GM18868 (cell line): ENCODE data around the gene FGF11.

Source experiments
- ATAC-seq: cut with Tn5 transposase; IDR thresholded peaks from one replicate; pipeline ENCODE4 v1.9.1; 2021; ENCODE audit warnings: mild to moderate bottlenecking, moderate library complexity; ENCODE audit not compliant: unreplicated experiment

FGF11 gene

DNA sequence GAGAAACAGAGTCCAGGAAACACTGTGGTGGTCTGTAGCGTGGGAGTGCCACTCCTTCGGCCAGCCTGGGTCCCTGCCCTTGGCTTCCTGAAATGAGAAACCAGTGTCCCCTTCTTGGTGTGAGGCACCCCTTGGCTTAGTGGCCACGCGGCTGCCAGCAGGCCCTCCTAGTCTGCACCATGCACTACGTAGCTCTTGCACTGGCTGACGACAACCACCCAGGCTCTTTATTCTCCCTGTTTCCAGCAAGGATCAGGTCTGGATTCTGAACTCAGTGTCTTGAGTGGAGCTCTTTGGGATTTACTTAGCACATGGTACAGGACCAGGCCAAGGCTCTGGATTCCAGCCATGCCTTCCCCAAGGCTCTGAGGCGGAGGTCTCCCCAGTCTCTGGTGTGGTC is 11.8 kb upstream of the FGF11 start:
- no peak for ATAC-seq

DNA sequence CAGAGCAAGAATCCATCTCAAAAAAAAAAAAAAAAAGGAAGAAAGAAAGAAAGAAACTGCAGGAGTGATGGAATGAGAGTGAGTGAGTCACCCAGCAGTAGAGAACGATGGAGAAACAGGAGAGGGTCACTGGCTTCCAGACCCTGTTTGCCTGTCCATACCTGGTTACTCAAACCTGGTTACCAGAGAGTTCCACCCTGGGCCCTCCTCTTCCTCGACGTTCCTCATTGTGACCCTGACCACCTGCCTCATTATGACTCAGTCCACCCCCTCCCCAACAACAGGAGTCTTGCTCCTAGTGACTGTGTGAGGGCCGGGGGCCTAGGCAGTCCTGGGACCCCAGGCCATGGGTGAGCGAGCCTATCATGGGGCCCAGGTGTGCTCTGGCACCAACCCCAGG is 10.8 kb upstream of the FGF11 start, which contains the start of gene SPEM3:
SPEM3 (plus strand) TSS at position 301 of the 400 bp plus-strand sequence; CDS start at position 347, 46 bp downstream.
- no peak for ATAC-seq

DNA sequence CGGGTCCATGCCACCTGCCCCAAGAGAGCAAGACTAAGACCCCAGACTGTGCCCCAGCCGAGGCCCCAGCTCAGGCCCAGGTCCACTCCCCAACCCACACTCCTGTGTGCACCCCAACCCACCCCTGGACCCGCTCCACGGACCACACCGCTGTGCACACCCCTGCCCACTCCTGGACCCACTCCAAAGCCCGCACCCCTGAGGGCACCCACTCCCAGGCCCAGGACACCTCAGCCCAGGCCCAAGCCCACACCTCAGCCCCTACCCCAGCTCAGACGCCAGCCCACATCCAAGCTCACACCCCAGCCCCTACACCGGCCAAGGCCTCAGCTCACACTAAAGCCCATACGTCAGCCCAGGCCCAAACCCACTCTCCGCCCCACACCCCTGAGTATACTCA is 9.6 kb upstream of the FGF11 start:
- no peak for ATAC-seq

DNA sequence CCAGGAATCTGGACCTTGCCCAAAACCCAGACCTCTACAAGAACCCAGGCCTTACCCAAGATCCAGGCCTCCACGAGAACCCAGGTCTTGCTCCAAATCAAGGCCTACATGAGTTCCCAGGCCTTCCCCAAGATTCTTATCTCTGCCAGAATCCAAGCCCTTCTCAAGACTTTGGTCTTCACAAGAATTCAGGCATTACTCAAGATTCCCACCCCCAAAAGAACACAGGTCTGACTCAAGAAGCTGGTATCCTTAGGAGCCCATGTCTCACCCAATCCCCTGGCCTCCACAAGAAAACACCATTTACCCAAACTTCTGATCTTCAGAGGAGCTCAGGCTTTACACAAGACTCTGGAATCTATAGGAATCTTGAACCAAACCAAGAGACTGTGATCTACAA is 8.1 kb upstream of the FGF11 start:
- no peak for ATAC-seq

DNA sequence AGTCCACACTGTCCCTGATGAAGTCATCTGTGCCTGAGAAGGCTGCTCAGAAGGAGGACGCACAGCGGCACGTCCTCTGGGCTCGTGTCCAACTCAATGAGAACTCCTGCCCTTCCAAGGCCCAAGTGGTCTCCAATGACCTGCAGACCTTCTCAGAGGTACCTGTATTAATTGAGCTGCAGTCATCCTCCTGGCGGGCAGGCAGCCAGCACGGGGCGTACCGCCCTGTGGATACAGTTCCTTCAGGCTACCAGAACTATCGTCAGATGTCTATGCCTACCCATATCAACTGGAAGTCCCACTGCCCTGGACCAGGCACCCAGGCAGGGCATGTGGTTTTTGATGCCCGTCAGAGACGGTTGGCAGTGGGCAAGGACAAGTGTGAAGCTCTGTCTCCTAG is 7.0 kb upstream of the FGF11 start:
- ATAC-seq = no peak

DNA sequence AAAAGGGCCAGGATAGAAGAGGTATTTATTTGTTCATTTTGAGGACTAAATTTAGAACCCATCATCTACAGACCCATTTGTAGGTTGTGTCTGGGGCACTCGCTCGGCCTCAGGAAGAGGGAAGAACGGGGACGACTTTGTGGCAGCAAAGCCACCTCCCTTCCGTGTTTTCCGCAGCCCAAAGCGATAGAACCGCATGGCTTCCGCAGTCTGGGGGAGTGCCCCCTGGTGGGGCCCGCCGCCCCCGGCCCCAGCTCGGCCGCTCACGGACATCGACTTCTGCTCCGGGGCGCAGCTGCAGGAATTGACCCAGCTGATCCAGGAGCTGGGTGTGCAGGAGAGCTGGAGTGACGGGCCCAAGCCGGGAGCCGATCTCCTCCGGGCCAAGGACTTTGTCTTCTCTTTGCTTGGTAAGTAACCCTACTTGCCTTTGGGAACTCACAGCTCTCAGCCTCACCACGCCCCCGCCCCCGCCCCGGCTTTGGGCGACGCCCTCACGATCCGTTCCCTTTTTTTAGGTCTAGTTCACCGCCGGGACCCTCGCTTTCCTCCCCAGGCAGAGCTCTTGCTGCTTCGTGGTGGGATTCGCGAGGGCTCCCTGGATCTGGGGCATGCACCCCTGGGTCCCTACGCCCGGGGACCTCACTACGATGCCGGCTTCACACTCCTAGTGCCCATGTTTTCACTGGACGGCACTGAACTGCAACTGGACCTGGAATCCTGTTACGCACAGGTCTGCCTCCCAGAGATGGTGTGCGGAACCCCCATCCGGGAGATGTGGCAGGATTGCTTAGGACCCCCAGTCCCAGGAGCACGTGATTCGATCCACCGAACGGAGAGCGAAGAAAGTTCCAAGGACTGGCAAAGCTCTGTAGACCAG is 3.4 kb upstream of the FGF11 start:
- peak; percentile 4 for ATAC-seq

DNA sequence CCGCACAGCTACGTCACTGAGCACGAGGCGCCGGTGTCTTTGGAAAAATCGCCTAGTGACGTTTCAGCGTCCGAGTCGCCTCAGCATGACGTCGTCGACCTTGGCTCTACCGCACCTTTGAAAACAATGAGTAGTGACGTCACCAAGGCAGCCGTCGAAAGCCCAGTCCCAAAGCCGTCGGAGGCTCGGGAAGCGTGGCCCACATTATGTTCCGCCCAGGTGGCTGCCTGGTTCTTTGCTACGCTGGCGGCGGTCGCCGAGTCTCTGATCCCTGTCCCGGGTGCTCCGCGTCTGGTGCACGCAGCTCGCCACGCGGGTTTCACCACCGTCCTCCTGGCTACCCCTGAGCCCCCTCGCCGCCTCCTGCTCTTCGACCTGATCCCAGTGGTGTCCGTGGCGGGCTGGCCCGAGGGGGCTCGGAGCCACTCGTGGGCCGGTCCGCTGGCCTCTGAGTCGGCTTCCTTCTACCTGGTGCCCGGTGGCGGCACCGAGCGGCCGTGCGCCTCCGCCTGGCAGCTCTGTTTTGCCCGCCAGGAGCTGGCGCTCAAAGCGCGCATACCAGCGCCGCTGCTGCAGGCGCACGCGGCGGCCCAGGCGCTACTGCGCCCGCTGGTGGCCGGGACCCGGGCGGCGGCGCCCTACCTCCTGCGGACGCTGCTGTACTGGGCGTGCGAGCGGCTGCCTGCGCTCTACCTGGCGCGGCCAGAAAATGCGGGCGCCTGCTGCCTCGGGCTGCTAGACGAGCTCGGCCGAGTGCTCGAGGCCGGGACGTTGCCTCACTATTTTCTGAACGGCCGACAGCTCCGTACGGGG is 2.5 kb upstream of the FGF11 start:
- peak; percentile 38 for ATAC-seq

DNA sequence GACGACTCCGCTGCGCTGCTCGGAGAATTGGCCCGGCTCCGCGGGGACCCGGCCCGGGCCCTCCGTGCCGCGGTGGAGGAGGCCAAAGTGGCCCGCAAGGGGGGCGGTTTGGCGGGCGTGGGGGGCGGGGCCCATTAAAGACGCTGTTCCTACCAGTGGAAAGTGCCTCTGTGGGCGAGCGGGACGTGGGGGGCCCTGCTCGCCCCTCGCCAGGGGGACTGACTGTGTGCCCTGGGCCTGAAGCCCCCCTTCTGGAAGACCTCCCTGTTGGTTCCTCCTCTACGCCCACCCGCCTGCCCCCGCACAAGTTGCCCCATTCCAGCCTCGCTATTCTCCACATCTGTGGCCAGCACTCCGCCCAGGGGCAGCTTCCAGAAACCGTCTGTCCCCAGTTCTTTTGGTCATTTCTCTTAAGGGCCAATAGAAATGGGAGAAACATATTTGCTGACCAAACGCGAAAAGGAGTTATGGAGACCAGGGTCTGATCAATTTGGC is 1.9 kb upstream of the FGF11 start:
- no peak for ATAC-seq

DNA sequence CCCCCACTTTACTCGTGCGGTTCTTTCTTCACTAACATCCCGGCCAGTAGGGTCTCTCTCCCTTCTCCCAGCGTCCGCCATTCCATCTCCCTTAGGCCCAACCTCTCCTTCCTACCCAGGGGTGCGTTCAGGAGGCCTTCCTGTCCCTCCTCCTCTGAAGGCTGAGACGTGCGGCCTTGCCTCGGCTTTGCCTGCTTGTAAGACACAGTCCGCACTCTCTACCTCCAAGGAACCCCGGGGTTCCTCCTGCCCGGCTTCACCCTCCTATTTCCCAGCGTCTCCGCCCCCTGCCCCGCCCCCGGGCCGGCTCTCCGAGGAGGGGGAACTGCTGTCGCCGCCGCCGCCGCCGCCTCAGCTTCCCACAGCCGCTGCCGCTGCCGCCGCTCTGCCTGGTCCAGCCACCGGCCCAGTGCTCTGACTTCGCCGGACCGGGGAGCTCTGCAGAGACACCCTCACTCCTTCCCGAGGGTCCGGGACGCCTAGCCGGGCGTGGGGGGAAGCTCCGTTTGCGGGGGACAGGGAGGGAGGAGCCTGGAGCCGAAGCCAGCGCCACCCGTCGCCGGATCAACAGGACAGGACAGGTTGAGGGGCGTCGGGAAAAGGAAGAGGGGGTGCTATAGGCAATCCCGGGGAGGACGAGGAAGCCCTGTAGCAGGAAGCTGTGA is 1.2 kb upstream of the FGF11 start:
- ATAC-seq = no peak

DNA sequence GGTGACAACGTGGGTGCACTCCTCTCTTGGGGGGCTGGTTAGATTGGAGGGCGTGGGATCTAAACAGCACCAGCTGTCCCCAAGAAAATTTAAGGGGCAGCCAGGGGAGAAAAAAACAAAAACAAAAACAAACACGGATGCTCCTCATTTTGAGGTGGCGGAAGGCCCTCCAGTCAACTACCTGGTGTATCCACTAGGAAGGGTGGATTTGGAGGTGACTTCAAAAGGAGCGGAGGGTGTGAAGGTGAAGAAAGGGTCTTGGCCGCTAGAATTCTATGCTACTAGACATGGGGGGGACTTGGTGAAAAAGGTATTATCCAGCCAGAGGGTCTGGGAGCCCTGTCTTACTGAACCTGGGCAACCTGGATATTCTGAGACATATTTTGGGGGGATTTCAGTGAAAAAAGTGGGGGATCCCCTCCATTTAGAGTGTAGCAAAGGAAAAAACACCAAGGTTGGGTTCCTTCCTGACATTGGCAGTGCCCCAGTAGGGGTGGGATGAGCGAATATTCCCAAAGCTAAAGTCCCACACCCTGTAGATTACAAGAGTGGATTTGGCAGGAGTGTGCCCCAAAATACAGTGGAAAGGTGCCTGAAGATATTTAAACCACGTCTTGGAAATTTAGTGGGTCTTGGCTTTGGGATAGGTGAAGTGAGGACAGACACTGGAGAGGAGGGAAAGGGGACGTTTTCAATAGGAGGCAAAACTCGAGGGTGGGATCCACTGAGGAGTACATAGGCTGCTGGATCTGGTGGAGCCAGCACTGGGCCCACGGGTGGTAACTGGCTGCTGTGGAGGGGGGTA is 454 bp upstream of the FGF11 start:
- no peak for ATAC-seq

DNA sequence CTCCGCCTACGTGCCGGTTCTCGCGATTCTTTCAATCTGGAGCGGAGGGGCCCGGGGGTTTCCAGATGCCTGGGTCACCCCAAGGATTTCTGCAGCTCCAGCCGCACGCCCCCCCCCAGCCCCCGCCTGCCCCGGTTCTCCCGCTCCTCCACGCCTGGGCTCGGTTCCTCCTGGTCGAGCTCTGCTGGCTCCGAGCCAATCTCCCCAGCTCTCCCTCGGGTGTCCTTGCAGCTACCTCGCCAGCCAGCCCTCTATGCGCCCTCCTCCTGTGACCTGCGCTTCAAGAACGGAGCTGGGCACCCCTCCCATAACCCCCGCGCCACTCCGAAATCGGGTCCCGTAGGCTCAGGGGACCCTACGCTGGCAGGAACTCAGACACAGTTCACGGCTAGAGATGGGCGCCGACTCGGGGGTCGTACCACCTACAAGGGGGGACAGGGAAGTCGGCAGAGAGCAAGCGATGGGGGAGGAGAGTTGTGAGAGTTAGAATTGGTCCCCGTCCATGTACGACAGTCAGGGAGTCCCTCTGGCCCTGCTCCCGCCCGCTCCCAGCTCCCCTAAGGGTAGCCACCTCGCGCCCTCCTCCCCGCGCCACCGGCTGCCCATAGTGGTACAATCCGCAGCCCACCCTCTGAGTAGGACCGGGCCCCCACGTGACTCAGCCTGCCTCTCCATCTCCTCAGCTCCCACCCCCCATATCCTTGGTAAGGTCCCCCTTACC is 961 bp downstream of the FGF11 start:
- ATAC-seq = no peak

DNA sequence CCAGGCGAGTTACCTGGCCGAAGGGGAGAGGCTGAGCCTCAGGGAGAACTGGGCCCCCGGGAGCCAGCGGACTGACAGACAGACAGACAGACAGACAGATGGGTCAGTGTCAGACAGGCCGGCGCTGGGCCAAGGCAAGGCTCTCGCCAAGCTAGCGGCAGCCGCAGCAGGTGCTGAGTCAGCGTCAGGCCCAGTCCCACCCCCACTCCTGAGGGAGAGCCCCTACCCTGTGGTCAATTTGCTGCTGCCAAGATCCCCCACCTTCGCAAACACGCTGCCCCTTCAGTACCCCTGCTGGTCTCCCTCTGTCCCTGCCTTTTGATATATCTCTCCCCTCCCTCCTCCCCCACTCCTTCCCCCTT is 1.5 kb downstream of the FGF11 start:
- no peak for ATAC-seq

DNA sequence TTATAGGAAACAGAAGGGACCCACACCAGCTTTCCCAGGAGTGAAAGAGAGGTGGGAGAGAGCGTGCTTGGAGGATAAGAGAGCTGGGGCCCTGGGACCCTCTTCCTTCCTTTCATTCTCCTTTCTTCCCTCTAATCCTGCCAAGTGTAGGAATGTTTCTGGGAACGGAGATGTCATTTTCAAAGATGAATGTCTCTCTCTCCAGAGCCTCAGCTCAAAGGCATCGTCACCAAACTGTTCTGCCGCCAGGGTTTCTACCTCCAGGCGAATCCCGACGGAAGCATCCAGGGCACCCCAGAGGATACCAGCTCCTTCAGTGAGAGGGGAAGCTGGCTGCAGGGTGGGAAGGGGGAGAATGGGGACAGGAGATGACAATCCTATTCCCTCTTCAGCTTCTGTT is 2.0 kb downstream of the FGF11 start:
- no peak for ATAC-seq

DNA sequence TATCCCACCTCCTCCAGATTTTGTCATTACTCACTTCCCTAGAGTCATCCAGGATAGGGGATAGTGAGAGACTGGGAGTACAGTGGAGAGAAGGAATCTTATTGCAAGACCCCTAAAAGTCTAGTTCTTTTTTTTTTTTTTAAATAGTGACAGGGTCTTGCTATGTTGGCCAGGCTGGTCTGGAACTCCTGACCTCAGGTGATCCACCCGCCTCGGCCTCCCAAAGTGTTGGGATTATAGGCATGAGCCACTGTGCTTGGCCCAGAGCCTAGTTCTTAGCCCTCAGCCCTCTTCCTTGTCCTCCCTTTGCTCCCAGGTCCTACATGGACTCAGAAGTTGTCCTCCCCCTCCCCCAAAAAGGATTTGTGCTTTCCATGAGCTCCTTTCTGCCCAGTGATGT is 2.8 kb downstream of the FGF11 start:
- ATAC-seq = no peak

DNA sequence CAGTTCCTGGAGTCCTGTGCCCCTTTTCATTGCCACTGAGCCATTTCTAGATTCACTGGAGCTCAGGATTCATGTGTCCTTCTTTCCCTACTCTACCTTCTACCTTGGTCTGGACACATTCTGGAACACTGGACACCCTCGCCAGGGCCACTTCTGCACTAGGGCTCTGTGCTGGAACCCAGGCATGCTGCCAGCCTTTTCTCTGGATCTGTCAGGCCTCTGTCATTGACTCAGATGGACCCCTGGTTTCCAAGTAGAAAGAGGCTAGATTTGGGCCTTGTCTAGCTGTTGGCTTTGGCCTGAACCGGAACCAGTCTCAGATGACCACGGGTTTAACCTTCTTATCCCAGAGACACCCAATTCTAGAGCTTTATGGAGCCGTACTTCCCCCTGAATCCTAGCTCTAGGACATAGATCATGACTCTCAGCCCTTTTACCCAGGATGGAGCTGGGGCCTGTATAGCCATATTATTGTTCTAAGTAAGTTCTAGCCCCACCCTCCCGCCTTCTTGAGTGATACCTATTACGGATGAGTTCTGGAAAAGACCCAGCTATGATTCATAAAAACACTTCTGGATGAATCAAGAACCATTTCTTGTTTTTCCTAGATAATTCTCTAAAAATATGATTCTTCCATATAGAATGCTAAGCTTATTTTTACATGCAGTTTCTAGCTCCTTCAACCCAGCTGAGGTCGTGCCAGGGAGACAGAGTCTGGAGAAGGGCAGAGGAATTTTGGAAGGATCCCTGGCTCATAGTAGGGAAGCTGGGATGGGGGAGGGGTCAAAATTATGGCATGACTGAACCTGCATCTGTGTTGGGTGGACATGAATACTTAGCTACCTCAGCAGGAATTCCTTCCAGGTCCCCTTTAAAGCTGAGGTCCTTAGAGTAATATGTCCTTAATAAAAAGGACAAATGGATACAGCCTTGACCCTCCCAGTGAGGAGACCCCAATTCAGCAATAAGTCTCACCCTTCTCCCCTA is 4.5 kb downstream of the FGF11 start:
- no peak for ATAC-seq

DNA sequence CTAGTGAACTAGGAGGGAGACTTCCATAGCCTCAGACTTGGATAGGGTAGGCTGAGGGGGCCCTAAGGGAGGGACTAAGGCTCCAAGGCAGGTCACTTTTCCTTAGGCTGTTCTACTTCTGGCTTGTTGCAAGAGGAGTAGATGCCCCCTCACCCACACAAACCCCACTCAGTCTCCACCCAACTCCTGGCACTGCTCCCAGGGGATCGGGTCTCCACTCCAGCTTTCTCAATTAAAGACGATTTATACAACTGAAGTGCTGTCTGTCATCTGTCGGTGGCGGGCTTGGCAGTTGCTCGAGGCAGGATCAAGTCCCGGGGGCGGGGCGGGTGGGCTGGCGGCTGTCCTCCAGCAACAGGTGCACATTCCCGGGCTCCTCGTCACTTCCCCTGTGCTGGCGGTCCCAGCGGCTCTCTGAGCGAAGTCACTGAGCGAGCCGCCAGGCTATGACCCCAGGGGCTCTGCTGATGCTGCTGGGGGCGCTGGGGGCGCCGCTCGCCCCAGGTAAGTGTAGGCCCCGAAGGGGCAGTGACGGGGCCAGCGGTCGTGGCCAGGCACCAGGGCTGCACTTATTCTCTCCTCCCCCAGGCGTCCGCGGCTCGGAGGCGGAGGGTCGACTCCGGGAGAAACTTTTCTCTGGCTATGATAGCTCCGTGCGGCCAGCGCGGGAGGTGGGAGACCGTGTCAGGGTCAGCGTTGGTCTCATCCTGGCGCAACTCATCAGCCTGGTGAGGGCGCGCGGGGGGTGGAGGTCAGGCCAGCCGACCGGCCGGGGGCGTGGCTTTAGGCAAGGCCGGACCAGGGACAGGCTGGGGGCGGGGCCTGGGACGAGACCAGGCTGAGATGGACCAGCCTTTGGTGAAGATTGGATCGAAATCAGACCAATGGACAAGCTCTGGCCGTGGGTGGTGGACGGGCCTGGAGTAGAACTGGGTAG is 5.6 kb downstream of the FGF11 start, which contains the start of gene CHRNB1:
CHRNB1 (plus strand) TSS at position 380 of the 937 bp plus-strand sequence; CDS start at position 447, 67 bp downstream.
- no peak for ATAC-seq

DNA sequence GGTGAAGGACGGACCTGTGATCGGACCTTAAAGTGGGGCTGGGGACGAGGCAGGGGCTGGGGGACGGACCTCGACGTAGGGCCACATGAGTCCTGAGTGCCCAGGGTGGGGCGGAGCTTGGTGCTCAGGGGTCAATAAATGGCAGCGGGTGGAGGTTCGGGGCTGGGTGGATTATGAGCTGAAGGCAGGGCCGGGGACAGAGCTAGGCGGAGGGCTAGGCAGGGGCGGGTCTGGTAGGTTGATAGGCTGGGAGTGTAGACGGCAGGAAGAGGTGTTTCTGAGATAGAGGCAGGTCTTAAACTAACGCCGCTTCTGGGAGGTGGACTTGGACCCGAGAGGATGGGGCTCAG is 6.3 kb downstream of the FGF11 start:
- no peak for ATAC-seq

DNA sequence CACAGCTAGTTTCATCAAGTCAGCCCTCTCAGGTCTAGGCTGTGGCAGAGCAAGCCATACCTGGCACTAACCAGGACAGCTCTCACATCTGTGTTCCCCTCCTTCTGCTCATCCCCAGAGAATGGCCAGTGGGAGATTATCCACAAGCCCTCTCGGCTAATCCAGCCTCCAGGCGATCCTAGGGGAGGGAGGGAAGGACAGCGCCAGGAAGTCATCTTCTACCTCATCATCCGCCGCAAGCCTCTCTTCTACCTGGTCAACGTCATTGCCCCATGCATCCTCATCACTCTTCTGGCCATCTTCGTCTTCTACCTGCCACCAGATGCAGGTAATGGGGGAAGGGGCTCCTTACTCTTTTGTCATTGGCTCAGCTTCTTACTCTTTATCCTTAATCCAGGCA is 9.1 kb downstream of the FGF11 start:
- ATAC-seq = no peak
